ENCODE measurements around the gene EXOC3L4.

The EXOC3L4 gene

DNA sequence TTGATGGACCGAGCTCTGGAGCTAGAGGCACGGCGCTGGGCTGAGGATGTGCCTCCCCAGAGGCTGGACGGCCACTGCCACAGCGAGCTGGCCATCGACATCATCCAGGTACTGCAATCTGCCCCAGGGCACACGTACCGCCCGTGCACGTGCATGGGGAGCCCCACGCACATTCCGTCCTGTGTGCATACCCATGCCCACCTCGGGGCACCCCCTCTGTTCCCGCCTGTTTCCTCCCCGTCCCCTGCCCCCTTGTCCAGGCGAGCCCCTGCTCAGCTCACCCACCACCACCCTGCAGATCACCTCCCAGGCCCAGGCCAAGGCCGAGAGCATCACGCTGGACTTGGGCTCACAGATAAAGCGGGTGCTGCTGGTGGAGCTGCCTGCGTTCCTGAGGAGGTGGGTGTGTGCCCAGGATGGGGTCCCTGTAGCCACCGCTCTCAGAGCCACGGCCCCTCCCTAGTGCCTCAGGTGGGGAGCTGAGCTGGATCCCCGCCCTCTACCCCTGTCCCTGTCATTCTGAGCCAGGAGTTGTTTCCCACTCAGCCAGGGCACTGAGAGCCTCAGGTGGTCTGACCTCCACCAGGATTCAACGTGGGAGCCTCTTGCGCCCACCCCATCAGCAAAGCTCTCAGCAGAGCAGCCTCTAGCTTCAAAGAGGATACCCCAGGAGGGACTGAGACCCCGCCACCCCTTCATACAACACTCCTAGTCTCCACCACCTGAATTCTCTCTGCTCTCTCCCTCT lies 35.7 kb downstream of the EXOC3L4 start:
- in situ Hi-C loops (cut with MboI; ENCODE audit: low sequenced_read_pairs), result no loop called here

DNA sequence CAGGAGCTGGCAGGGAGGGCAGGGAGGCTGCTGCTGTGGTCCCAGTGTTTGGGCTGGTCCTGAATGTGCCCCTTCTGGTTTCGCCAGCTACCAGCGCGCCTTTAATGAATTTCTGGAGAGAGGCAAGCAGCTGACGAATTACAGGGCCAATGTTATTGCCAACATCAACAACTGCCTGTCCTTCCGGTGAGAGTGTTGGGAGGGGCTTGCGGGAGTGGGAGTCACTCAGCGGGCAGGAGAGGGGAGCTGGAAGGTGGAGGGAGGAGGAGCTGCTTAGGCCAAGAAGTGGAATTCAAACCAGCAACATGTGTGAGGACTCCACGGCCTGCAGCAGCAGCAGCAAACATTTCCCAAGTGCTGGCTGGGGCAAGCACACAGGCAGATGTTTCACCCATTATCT lies 36.4 kb downstream of the EXOC3L4 start:
- in situ Hi-C loops (cut with MboI; ENCODE audit: low sequenced_read_pairs), result no loop called here

DNA sequence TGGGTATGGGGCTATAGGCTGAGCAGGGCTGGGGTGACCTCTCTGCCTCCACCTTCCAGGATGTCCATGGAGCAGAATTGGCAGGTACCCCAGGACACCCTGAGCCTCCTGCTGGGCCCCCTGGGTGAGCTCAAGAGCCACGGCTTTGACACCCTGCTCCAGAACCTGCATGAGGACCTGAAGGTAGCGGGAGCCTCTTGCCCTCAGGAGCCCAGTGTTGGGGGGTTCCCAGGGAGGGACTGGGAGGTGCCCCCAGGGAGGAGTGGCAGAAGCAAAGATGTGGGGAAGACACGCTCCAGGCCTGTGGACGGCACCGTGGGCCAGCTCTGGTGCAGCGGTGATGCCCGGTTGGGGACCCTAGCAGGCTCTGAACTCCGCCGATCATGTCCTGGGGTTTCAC lies 37.1 kb downstream of the EXOC3L4 start:
- in situ Hi-C loops (cut with MboI; ENCODE audit: low sequenced_read_pairs), result no loop called here

DNA sequence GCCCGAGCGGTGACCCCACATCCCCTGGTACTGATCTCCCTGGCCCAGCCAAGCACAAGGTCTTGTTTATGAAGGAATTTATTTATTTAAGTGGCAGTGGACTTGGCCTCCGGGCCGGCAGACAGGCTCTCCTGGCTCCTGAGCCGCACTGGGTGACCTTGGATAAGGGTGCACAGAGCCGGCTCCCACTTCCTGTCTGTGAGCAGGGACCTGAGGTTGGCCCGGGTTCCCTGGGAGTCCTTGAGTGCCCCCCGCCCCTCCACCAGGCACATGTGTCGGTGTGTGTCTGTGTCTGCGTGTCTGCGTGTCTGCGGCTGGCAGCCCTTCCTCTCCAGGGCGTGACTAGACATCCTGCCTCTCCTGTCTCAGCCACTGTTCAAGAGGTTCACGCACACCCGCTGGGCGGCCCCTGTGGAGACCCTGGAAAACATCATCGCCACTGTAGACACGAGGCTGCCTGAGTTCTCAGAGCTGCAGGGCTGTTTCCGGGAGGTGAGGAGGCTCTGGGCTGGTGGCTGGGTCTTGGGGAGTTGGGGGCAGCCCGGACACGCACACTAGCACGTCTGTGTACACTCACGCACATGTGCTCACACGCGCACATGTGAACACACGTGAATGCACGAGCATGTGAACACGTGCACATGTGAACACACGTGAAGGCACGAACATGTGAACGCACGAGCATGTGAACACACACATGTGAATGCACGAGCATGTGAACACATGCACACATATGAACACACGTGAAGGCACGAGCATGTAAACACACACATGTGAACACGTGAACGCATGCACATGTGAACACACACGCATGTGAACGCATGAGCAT lies 38.1 kb downstream of the EXOC3L4 start:
- in situ Hi-C loops (cut with MboI; ENCODE audit: low sequenced_read_pairs), result no loop called here

DNA sequence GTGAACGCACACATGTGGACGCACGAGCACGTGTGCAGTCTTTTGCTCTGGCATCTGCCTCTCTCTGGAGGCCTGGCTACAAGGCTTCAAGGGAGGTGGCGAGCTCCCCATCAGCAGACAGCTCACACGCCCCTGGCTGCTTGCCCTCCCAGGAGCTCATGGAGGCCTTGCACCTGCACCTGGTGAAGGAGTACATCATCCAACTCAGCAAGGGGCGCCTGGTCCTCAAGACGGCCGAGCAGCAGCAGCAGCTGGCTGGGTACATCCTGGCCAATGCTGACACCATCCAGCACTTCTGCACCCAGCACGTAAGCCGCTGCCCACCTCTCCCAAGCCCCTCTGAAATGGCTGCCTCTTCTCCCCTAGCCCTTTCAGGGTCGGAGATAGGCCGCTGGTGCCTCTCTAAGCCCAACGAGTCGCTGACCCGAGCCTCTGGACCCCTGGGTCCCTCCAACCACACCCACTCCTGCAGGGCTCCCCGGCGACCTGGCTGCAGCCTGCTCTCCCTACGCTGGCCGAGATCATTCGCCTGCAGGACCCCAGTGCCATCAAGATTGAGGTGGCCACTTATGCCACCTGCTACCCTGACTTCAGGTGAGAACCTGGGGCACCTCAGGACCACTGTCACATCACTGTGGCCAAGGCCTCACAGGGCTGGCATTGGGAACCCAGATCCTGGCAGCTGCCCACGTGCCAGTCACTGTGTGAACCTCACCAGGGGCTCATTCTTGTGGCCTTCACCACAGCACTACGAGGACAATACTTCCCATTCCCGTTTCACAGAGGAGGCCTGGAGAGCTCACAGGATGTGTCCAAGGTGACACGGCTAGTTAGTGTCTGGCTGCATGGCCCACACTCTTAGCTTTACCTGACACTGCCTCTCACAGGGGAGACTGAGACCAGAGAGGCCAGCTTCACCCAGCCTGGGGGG lies 39.0 kb downstream of the EXOC3L4 start:
- in situ Hi-C loops (cut with MboI; ENCODE audit: low sequenced_read_pairs), result no loop called here

DNA sequence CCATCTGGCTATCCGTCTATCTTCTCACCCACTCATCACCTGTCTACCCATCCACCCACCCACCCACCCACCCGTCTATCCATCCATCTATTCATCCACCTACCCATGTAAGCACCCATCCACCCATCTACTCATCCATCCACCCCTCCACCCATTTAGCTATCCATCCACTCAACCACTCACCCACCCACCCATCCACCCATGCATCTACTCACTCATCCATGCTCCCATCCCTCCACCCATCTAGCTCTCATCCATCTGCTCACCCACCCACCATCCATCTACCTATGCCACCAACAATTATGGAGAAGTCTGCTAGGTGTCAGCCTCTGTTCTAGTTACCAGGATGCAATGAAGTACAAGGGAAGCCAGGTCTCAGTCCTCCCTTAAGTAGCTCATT lies 39.9 kb downstream of the EXOC3L4 start:
- in situ Hi-C loops (cut with MboI; ENCODE audit: low sequenced_read_pairs), result no loop called here

DNA sequence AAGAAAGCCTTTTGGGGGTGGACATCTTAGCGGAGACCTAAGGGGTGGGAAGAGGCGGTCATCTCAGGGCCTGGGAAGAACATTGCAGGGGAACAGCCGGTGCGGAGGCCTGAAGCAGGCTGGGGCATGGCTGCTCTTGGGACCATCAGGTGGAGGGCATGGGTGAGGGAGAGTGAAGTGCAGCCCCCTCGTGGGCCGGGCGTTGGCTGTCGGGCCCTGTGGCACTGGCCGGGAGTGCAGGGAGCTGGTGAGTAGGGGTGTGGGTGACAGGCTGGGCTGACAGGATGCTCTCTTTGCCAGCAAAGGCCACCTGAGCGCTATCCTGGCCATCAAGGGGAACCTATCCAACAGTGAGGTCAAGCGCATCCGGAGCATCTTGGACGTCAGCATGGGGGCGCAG lies 40.4 kb downstream of the EXOC3L4 start:
- in situ Hi-C loops (cut with MboI; ENCODE audit: low sequenced_read_pairs), result no loop called here

DNA sequence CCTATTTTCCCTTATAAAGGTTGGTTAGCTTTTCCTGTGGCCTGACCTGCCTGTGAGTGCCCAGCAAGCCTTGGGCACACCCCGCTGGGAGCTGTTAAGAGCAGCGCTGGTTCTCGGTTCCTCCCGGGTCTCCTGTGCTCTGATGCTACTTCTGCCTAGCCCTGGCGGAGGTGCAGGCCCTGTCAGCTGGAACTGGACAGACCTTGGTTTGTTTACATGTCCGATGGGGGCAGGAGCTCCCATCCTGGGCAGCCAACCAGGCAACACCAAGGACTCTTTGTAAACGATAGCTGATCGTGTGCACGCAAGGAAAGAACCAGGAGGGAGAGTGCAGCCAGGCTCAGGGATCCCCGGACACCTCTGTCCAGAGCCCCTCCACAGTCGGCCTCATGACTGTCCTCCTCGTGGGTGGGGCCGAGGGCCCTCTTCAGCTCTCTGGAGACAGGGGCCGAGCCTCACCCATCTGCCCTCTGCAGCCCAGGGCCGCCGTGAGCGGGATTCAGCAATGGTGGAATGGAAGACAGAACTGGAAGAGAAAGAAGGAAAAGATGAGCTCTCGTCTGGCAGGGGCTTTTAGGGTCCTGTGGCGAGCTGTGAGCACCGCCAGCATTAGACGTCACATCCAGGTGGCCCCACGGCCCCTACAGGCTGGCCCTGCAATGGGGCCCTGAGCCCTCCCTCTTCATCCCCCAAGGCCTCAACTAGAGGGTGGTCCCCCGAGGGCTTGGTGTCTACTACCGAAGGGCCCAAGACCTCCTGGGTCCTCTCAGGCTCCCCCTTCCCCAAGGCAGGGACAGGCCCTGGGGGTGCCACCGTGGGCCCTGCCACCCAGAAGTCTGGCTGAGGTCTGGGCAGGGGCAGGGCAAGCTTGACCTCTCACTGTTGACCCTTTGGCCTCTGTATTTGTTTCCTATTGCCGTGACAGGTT lies 41.1 kb downstream of the EXOC3L4 start:
- in situ Hi-C loops (cut with MboI; ENCODE audit: low sequenced_read_pairs), result no loop called here

DNA sequence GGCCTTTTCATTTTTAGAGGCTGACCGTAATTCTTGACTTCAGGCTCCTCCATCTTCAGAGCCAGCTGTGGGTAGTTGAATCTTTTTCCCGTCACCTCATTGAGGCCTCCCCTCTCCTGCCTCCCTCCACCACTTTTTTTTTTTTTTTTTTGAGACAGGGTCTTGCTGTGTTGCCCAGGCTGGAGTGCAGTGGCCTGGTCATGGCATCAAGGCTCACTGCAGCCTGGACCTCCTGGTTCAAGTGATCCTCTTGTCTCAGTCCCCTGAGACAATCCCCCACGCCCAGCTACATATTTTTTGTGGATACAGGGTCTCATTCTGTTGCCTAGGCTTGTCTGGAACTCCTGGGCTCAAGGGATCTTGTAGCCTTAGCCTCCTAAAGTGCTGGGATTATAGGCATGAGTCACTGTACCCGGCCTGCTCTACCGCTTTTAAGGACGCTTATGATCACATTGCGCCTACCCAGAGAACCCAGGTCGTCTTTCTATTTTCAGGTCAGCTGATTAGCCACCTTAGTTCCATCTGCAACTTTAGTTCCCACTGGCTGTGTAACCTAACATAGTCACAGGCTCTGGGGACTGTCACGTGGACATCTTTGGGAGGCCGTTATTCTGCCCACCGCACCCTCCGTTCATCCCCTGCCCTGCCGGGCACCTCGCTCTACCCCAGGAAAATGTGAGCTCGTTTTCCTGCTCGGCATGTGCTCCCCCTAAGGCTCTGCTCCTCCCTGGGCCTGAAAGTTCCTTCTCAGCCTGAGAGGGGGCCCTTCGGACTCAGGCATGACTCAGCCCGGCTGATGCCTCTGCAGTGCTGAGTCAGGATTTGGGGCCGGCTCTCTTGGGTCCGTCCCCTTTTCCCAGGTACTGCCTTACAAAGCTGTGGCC lies 42.1 kb downstream of the EXOC3L4 start:
- in situ Hi-C loops (cut with MboI; ENCODE audit: low sequenced_read_pairs), result no loop called here

DNA sequence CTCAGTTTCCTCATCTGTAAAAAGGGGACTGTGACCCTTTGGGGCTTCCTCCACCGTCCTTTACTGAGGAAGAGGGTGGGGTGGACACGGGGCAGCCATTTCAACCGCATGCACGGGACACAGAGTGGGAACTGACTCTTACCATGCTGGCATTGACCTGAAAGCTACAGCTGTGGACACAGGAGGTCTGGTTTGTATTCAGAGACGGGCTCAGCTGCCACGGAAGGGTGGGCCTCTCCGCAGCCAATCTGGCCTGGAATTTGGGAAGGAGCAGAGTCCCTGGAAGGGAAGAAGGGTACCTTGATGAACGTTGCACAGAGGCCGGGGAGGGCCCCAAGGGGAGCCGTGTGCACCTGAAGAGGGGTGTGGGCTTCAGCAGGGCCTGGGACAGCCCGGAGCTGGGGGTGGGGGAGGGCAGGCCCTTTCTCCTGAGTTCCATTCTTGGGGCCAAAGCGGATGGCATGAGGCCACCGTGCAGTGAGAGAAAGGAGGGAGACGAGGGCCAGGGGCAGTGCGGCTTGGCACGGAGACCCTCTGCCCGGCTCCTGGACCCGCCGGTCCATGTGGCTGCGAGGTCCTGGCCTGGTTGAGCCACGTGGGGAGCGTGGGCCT lies 43.3 kb downstream of the EXOC3L4 start:
- in situ Hi-C loops (cut with MboI; ENCODE audit: low sequenced_read_pairs), result no loop called here

DNA sequence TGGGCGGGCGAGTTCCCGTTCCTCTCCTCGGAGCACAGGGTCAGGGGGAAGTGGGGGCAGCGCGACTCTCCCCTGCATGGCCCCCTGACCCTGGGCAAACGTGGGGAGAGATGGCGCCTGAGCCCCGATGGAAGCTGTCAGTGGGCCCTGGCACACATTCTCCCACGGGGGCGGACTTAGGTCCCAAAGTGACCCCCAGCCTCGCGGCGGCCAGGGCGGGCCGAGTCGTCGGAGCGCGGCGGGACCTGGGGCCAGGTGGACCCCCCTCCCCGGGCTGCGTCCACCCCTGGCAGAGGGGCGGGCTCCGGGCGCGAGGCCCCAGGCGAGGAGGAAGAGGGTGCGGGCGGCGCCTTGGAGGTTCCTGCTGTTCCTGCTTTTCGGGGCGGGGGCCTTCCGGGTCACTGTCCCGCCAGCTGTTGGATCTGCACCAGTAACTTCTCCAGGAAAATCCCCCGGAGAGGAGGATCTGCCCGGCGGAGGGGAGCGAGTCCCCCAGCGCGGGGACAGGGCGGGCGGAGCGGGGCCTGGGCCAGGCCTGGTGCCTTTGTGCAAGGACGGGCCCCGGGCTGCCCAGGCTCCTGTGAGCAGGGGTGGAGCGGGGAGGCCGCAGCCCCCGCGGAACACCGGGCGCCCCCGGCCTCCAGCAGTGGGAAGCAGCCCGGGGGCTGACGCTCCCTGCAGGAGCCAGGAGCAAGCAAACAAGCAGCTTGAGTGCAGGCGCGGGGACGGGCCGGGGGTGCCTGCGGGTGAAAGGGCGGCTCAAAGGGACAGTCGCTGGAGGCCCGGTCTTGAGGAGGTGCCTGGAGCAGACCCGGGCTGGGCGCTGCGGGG lies 44.0 kb downstream of the EXOC3L4 start:
- in situ Hi-C loops (cut with MboI; ENCODE audit: low sequenced_read_pairs), result no loop called here

DNA sequence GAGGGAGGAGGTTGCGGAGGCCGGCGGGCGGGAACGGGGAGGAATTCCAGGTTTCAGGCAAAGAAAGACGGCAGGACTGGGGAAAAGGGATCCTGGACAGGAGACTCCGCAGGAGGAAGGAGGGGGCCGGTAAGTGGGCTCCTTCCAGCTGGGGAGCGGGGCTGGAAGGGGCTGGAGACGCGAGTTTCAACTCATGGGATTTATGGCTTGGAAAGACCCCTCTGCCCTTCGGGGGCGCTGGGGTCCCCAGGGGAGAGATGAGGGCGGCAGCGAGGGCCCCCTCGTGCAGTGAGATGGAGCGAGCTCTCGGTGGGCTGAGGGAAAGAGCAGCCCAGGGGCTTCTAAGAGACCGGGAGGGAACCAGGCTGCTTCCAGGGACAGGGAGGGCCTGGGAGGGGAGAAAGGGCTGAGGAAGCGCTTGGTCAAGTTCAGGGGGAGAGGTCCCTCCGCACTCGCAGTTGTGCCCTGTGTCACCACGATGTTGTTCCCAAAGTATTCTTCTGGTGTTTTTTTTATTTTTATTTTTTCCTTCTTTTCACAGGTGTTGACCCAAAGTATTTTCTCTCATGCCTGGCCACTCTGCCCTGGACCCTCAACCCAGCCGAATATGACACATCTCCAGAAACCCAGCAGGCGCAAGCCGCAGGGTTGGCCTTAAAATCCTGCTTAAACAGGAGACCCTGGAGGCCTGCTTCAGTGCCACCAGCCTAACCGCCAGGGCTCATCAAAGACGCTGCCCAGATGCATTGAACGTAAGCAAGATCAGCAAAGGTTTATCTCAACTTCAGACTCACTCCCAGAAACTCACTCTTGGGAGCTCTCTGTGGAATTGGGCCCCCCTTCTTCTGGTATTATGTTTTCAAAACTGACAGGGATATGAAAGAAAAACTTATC lies 44.9 kb downstream of the EXOC3L4 start:
- in situ Hi-C loops (cut with MboI; ENCODE audit: low sequenced_read_pairs), result no loop called here

DNA sequence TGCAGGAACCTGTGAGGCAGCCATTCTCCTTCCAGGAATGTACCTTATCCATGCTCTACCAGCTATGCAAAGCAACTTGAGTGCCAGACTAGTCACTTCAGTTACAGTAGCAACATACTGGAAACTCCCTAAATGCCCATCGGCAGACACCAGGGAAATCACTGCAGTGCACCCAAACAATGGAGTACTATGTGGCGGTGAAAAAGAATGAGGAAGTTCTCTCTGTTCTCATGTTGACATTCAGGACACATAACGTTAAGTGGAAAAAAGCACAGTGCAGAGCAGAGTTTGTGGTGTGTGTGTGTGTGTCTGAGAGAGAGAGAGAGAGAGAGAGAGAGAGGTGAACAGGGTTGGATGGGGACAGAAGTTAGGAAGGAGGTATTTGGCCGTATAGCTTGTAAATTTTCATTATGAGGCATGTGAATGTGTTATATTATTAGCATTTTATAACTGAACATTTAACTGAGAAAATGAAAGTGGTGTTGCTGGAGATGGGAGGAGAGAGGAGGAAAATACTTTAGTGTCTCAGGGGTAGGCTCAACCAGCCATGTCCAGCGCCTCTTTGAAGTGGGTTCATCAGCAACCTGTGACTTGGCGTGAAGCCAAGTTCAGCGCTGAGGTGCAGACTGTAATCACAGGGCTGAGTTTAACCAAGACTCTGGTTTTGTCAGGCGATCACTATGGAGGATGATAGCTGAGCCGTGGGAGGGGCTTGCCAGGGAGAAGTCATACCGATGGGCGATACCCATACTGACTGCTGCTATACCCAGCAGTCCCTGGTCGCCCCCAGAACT lies 46.0 kb downstream of the EXOC3L4 start:
- in situ Hi-C loops (cut with MboI; ENCODE audit: low sequenced_read_pairs), result no loop called here

DNA sequence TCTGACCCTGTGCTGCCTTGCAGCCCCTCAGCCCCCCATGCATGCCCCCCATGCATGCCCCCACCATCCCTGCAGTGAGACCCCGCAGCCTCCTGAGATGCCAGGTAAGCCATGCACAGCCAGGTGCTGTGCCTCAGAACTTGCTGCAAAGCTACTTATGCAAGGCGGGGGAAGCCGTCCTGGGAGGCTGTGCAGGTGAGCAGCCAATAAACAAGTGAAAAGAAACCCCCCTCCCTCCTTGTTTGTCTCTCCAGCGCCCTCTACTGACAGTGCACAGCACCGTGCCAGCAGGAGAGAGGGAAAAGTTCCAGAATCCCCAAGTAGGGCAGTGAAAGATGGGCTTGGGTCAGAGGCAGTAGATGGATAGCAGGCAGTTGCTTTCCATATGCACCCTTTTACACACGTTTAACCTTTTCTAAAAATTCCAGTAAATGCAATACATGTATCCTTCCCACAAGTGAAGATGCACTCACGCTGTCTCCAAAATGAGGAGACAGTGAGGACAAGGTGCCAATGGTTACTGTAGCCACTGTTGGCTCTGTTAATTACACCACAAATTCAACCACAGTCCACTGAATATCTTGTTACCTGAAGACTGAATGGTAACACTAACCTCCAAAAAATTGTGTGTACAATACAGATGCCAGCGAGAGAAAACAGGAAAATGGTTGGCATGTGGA lies 46.7 kb downstream of the EXOC3L4 start:
- in situ Hi-C loops (cut with MboI; ENCODE audit: low sequenced_read_pairs), result no loop called here

DNA sequence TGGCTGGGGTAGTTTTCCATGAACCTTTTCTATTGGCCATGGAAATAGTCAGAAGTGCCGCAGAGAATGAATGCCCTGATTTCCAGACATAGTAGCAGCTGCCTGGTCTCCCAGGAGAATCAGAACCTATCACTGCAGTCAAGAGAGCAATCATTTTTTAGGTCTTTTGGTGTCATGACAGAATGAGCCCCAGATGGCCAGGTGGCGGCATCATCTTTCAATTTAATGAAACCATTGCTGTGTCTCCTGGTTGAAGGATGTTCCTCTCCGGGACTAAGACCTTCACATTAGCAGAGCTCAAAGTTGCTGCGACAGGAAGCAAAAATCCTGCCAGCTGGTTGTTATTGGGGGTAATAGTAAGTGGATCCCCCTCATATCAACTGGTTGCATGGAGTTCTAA lies 47.5 kb downstream of the EXOC3L4 start:
- in situ Hi-C loops (cut with MboI; ENCODE audit: low sequenced_read_pairs), result no loop called here

All from HL-60/S4 (cell line).